Measurements from ENCODE around the gene ATP5ME.
"Not testable (repeated sequence)": the region's sequence is repeated elsewhere in the genome, so short reads cannot be mapped to it uniquely, and the experiment has no call there.

ATP5ME gene

GRCh38 chr4:712093-712492, 38.0 kb upstream of the ATP5ME start:
- H3K27me3 ChIP-seq (ENCODE audit: low read depth, low read length): no peaks in the 10 kb centered on the region
- H3K27ac ChIP-seq (ENCODE audit: low read length): no peak overlapping the region
- H3K36me3 ChIP-seq (ENCODE audit: control insufficient read depth in 1 of 2, insufficient read depth in 2 of 2, low read length in 2 of 2): peaks cover 0 to 7% of the 10 kb centered on the region in 2 donors
- no peak overlapping the region for H3K4me3 ChIP-seq (ENCODE audit: low read depth in 1 of 2, low read length in 2 of 2)
- H3K9me3 ChIP-seq (ENCODE audit: control insufficient read depth in 1 of 2, low read length in 2 of 2): no peaks in the 10 kb centered on the region
- peaks cover 9 to 20% of the 10 kb centered on the region in 2 donors for H3K4me1 ChIP-seq (ENCODE audit: control insufficient read depth in 1 of 2, insufficient read depth in 2 of 2, low read length in 2 of 2)

GRCh38 chr4:710916-711315, 36.8 kb upstream of the ATP5ME start:
- no peak overlapping the region for H3K4me3 ChIP-seq (ENCODE audit: low read depth in 1 of 2, low read length in 2 of 2)

GRCh38 chr4:710116-710515, 36.0 kb upstream of the ATP5ME start:
- H3K27me3 ChIP-seq (ENCODE audit: low read depth, low read length): no peaks in the 10 kb centered on the region
- H3K4me1 ChIP-seq (ENCODE audit: control insufficient read depth in 1 of 2, insufficient read depth in 2 of 2, low read length in 2 of 2): peaks cover 13 to 25% of the 10 kb centered on the region in 2 donors
- no peaks in the 10 kb centered on the region for H3K9me3 ChIP-seq (ENCODE audit: control insufficient read depth in 1 of 2, low read length in 2 of 2)
- no peak overlapping the region for H3K4me3 ChIP-seq (ENCODE audit: low read depth in 1 of 2, low read length in 2 of 2)
- no peak overlapping the region for H3K27ac ChIP-seq (ENCODE audit: low read length)
- peaks cover 0 to 7% of the 10 kb centered on the region in 2 donors for H3K36me3 ChIP-seq (ENCODE audit: control insufficient read depth in 1 of 2, insufficient read depth in 2 of 2, low read length in 2 of 2)

More at GRCh38 chr4:710916-711315, 36.8 kb upstream of the ATP5ME start:
- Histone ChIP-seq H3K36me3 (ENCODE audit: control insufficient read depth in 1 of 2, insufficient read depth in 2 of 2, low read length in 2 of 2) (peaks cover 0 to 7% of the 10 kb centered on the region in 2 donors), H3K9me3 (ENCODE audit: control insufficient read depth in 1 of 2, low read length in 2 of 2) (no peaks in the 10 kb centered on the region), H3K27ac (ENCODE audit: low read length) (no peak overlapping the region), H3K4me1 (ENCODE audit: control insufficient read depth in 1 of 2, insufficient read depth in 2 of 2, low read length in 2 of 2) (peaks cover 12 to 25% of the 10 kb centered on the region in 2 donors), H3K27me3 (ENCODE audit: low read depth, low read length) (no peaks in the 10 kb centered on the region)

GRCh38 chr4:709348-709747, 35.3 kb upstream of the ATP5ME start:
- Histone ChIP-seq H3K9me3 (ENCODE audit: control insufficient read depth in 1 of 2, low read length in 2 of 2) (no peaks in the 10 kb centered on the region), H3K27me3 (ENCODE audit: low read depth, low read length) (no peaks in the 10 kb centered on the region), H3K4me1 (ENCODE audit: control insufficient read depth in 1 of 2, insufficient read depth in 2 of 2, low read length in 2 of 2) (peaks cover 15 to 25% of the 10 kb centered on the region in 2 donors), H3K4me3 (ENCODE audit: low read depth in 1 of 2, low read length in 2 of 2) (no peak overlapping the region), H3K27ac (ENCODE audit: low read length) (no peak overlapping the region), H3K36me3 (ENCODE audit: control insufficient read depth in 1 of 2, insufficient read depth in 2 of 2, low read length in 2 of 2) (peaks cover 0 to 5% of the 10 kb centered on the region in 2 donors)

GRCh38 chr4:708631-708933, 34.5 kb upstream of the ATP5ME start:
- Histone ChIP-seq H3K36me3 (ENCODE audit: control insufficient read depth in 1 of 2, insufficient read depth in 2 of 2, low read length in 2 of 2) (no peaks in the 10 kb centered on the region), H3K4me3 (ENCODE audit: low read depth in 1 of 2, low read length in 2 of 2) (peak overlapping the region in 1 of 2 donors; percentile 0), H3K27ac (ENCODE audit: low read length) (no peak overlapping the region), H3K27me3 (ENCODE audit: low read depth, low read length) (no peaks in the 10 kb centered on the region), H3K4me1 (ENCODE audit: control insufficient read depth in 1 of 2, insufficient read depth in 2 of 2, low read length in 2 of 2) (peaks cover 15 to 25% of the 10 kb centered on the region in 2 donors), H3K9me3 (ENCODE audit: control insufficient read depth in 1 of 2, low read length in 2 of 2) (no peaks in the 10 kb centered on the region)

- Histone ChIP-seq H3K4me3 (ENCODE audit: low read depth in 1 of 2, low read length in 2 of 2) (peak overlapping the region in 1 of 2 donors; percentile 0), H3K36me3 (ENCODE audit: control insufficient read depth in 1 of 2, insufficient read depth in 2 of 2, low read length in 2 of 2) (no peaks in the 10 kb centered on the region), H3K4me1 (ENCODE audit: control insufficient read depth in 1 of 2, insufficient read depth in 2 of 2, low read length in 2 of 2) (peaks cover 15 to 25% of the 10 kb centered on the region in 2 donors), H3K27me3 (ENCODE audit: low read depth, low read length) (no peaks in the 10 kb centered on the region), H3K27ac (ENCODE audit: low read length) (no peak overlapping the region), H3K9me3 (ENCODE audit: control insufficient read depth in 1 of 2, low read length in 2 of 2) (no peaks in the 10 kb centered on the region)
Measured at GRCh38 chr4:707929-708630, 34.0 kb upstream of the ATP5ME start.

GRCh38 chr4:706834-707598, 32.9 kb upstream of the ATP5ME start:
- Histone ChIP-seq H3K36me3 (ENCODE audit: control insufficient read depth in 1 of 2, insufficient read depth in 2 of 2, low read length in 2 of 2) (no peaks in the 10 kb centered on the region), H3K4me1 (ENCODE audit: control insufficient read depth in 1 of 2, insufficient read depth in 2 of 2, low read length in 2 of 2) (peaks cover 15 to 25% of the 10 kb centered on the region in 2 donors), H3K4me3 (ENCODE audit: low read depth in 1 of 2, low read length in 2 of 2) (peak overlapping the region; percentile 53 to 80), H3K27me3 (ENCODE audit: low read depth, low read length) (no peaks in the 10 kb centered on the region), H3K9me3 (ENCODE audit: control insufficient read depth in 1 of 2, low read length in 2 of 2) (no peaks in the 10 kb centered on the region), H3K27ac (ENCODE audit: low read length) (no peak overlapping the region)

- not testable (repeated sequence) for H3K36me3 ChIP-seq (ENCODE audit: control insufficient read depth in 1 of 2, insufficient read depth in 2 of 2, low read length in 2 of 2); H3K27me3 ChIP-seq (ENCODE audit: low read depth, low read length)
- peaks cover 15 to 25% of the 10 kb centered on the region in 2 donors for H3K4me1 ChIP-seq (ENCODE audit: control insufficient read depth in 1 of 2, insufficient read depth in 2 of 2, low read length in 2 of 2)
Measured at GRCh38 chr4:706083-706633, 32.1 kb upstream of the ATP5ME start.

GRCh38 chr4:705278-706082, 31.4 kb upstream of the ATP5ME start, which contains the start of gene PCGF3:
Gene PCGF3 (plus strand): TSS chr4:705832. CDS start chr4:733681, 27,849 bp downstream.
- Histone ChIP-seq H3K27me3 (ENCODE audit: low read depth, low read length) (no peaks in the 10 kb centered on the region), H3K27ac (ENCODE audit: low read length) (peak within 1 kb of the TSS; percentile 67), H3K4me3 (ENCODE audit: low read depth in 1 of 2, low read length in 2 of 2) (peak within 1 kb of the TSS; percentile 80 to 81), H3K9me3 (ENCODE audit: control insufficient read depth in 1 of 2, low read length in 2 of 2) (no peaks in the 10 kb centered on the region), H3K4me1 (ENCODE audit: control insufficient read depth in 1 of 2, insufficient read depth in 2 of 2, low read length in 2 of 2) (peaks cover 15 to 25% of the 10 kb centered on the region in 2 donors), H3K36me3 (ENCODE audit: control insufficient read depth in 1 of 2, insufficient read depth in 2 of 2, low read length in 2 of 2) (no peaks in the 10 kb centered on the region)

More at GRCh38 chr4:706083-706633, 32.1 kb upstream of the ATP5ME start:
- H3K4me3 ChIP-seq (ENCODE audit: low read depth in 1 of 2, low read length in 2 of 2): peak overlapping the region; percentile 80 to 81
- peak overlapping the region; percentile 67 for H3K27ac ChIP-seq (ENCODE audit: low read length)
- not testable (repeated sequence) for H3K9me3 ChIP-seq (ENCODE audit: control insufficient read depth in 1 of 2, low read length in 2 of 2)

GRCh38 chr4:704971-705277, 30.8 kb upstream of the ATP5ME start:
- H3K27ac ChIP-seq (ENCODE audit: low read length): no peak overlapping the region
- peak overlapping the region; percentile 52 to 80 for H3K4me3 ChIP-seq (ENCODE audit: low read depth in 1 of 2, low read length in 2 of 2)
- peaks cover 15 to 25% of the 10 kb centered on the region in 2 donors for H3K4me1 ChIP-seq (ENCODE audit: control insufficient read depth in 1 of 2, insufficient read depth in 2 of 2, low read length in 2 of 2)

More at GRCh38 chr4:704971-705277, 30.8 kb upstream of the ATP5ME start:
- no peaks in the 10 kb centered on the region for H3K9me3 ChIP-seq (ENCODE audit: control insufficient read depth in 1 of 2, low read length in 2 of 2)
- no peaks in the 10 kb centered on the region for H3K27me3 ChIP-seq (ENCODE audit: low read depth, low read length)
- H3K36me3 ChIP-seq (ENCODE audit: control insufficient read depth in 1 of 2, insufficient read depth in 2 of 2, low read length in 2 of 2): no peaks in the 10 kb centered on the region

All from muscle layer of duodenum (tissue), 2 donors.